Measurements from ENCODE around the gene LKAAEAR1.

Gene LKAAEAR1

GRCh38 chr20:64049878-64050260, 34.3 kb downstream of the LKAAEAR1 start:
- DNase-seq = no peak

- DNase-seq = no peak
Observed at GRCh38 chr20:64049060-64049877, 34.9 kb downstream of the LKAAEAR1 start, which contains the start of gene SOX18. Gene SOX18, minus strand, starts transcription at chr20:64049639. Its CDS starts 123 bp downstream, at chr20:64049516.

GRCh38 chr20:64048402-64049044, 35.7 kb downstream of the LKAAEAR1 start:
- DNase-seq = no peak

GRCh38 chr20:64047968-64048401, 36.2 kb downstream of the LKAAEAR1 start:
- no peak for DNase-seq

- DNase-seq = no peak
Observed at GRCh38 chr20:64047046-64047389, 37.2 kb downstream of the LKAAEAR1 start.

GRCh38 chr20:64045346-64046011, 38.7 kb downstream of the LKAAEAR1 start:
- no peak for DNase-seq

- no peak for DNase-seq
Observed at GRCh38 chr20:64044484-64045247, 39.5 kb downstream of the LKAAEAR1 start.

- DNase-seq = no peak
Observed at GRCh38 chr20:64043768-64044167, 40.4 kb downstream of the LKAAEAR1 start.

GRCh38 chr20:64042054-64042781, 42.0 kb downstream of the LKAAEAR1 start:
- no peak for DNase-seq

- DNase-seq = no peak
Observed at GRCh38 chr20:64041781-64042053, 42.5 kb downstream of the LKAAEAR1 start.

GRCh38 chr20:64041040-64041780, 43.0 kb downstream of the LKAAEAR1 start:
- peak; percentile 51 for DNase-seq

GRCh38 chr20:64040231-64041039, 43.8 kb downstream of the LKAAEAR1 start:
- no peak for DNase-seq

- no peak for DNase-seq
Observed at GRCh38 chr20:64039293-64040160, 44.7 kb downstream of the LKAAEAR1 start.

- peak; percentile 42 for DNase-seq
Observed at GRCh38 chr20:64038565-64039292, 45.5 kb downstream of the LKAAEAR1 start.

GRCh38 chr20:64038224-64038564, 46.0 kb downstream of the LKAAEAR1 start:
- DNase-seq = no peak

GRCh38 chr20:64037498-64038213, 46.5 kb downstream of the LKAAEAR1 start:
- no peak for DNase-seq

GRCh38 chr20:64037199-64037497, 47.0 kb downstream of the LKAAEAR1 start:
- no peak for DNase-seq

GRCh38 chr20:64036346-64037198, 47.6 kb downstream of the LKAAEAR1 start:
- no peak for DNase-seq
